DOHH2 (cell line): Measurements from ENCODE around the gene HVCN1.

ENCODE experiments used
- EZH2phosphoT487 ChIP-seq: fragments of 200-600 bp; sonication (generic); IDR thresholded peaks from 2 replicates; pipeline ENCODE4 v1.6.1; 2017; ENCODE audit warnings: borderline replicate concordance, mild to moderate bottlenecking, antibody characterized with exemption, low read length, moderate library complexity, mixed read lengths
- TF ChIP-seq, protein P1 (sequence below): fragments of 200-600 bp; sonication (generic); IDR thresholded peaks from one replicate; pipeline ENCODE4 v1.5.1; 2014; ENCODE audit warnings: antibody characterized with exemption, mild to moderate bottlenecking, low read depth, low read length; ENCODE audit not compliant: poor library complexity, severe bottlenecking

DNA sequence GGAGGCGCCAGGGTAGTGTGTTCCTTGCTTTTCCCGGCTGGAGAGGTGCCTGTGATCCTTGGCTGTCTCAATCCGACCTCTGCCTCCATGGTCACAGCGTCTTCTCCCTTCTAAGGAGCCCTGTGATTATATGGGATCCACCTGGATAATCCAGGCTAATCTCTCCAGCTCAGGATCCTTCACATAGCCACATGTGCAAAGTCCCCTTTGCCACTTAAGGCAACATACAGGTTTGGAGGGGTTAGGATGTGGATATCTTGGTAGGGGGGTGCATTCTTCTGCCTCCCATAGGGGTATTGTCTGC, 1.2 kb upstream of the HVCN1 start:
- TF ChIP-seq, protein P1, sequence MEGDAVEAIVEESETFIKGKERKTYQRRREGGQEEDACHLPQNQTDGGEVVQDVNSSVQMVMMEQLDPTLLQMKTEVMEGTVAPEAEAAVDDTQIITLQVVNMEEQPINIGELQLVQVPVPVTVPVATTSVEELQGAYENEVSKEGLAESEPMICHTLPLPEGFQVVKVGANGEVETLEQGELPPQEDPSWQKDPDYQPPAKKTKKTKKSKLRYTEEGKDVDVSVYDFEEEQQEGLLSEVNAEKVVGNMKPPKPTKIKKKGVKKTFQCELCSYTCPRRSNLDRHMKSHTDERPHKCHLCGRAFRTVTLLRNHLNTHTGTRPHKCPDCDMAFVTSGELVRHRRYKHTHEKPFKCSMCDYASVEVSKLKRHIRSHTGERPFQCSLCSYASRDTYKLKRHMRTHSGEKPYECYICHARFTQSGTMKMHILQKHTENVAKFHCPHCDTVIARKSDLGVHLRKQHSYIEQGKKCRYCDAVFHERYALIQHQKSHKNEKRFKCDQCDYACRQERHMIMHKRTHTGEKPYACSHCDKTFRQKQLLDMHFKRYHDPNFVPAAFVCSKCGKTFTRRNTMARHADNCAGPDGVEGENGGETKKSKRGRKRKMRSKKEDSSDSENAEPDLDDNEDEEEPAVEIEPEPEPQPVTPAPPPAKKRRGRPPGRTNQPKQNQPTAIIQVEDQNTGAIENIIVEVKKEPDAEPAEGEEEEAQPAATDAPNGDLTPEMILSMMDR: no peak
- TF ChIP-seq EZH2phosphoT487: no peak
